HuH-7.5 (cell line): Measurements from ENCODE around the gene PRR5L.

Experiments
- DNase-seq: peaks from one replicate; pipeline ENCODE4 v3.0.0; 2011; ENCODE audit warnings: low spot score

Gene PRR5L

GRCh38 chr11:36326524-36327419 lies 30.7 kb downstream of the PRR5L start:
- DNase-seq: no peak

GRCh38 chr11:36328966-36329673 lies 33.0 kb downstream of the PRR5L start:
- DNase-seq: no peak

- no peak for DNase-seq
These were observed 34.3 kb downstream of the PRR5L start for GRCh38 chr11:36330411-36330810.

GRCh38 chr11:36333468-36333867 lies 37.4 kb downstream of the PRR5L start:
- no peak for DNase-seq

GRCh38 chr11:36333897-36334296 lies 37.8 kb downstream of the PRR5L start:
- DNase-seq: no peak

- DNase-seq: no peak
These were observed 43.8 kb downstream of the PRR5L start for GRCh38 chr11:36339888-36340287.

GRCh38 chr11:36340897-36341296 lies 44.8 kb downstream of the PRR5L start:
- no peak for DNase-seq

- no peak for DNase-seq
These were observed 45.8 kb downstream of the PRR5L start for GRCh38 chr11:36341915-36342314.

- DNase-seq: no peak
These were observed 46.2 kb downstream of the PRR5L start for GRCh38 chr11:36342327-36342726.

GRCh38 chr11:36343436-36343835 lies 47.3 kb downstream of the PRR5L start:
- DNase-seq: no peak

- no peak for DNase-seq
These were observed 49.0 kb downstream of the PRR5L start for GRCh38 chr11:36345084-36345511.

GRCh38 chr11:36345535-36346141 lies 49.5 kb downstream of the PRR5L start:
- no peak for DNase-seq

- DNase-seq: no peak
These were observed 50.7 kb downstream of the PRR5L start for GRCh38 chr11:36346562-36347383.

GRCh38 chr11:36347384-36347906 lies 51.4 kb downstream of the PRR5L start:
- no peak for DNase-seq

GRCh38 chr11:36349351-36350136 lies 53.5 kb downstream of the PRR5L start:
- no peak for DNase-seq

GRCh38 chr11:36350137-36350513 lies 54.0 kb downstream of the PRR5L start:
- no peak for DNase-seq

GRCh38 chr11:36352922-36353321 lies 56.8 kb downstream of the PRR5L start:
- DNase-seq: no peak

GRCh38 chr11:36354221-36355003 lies 58.3 kb downstream of the PRR5L start:
- no peak for DNase-seq

- DNase-seq: no peak
These were observed 60.1 kb downstream of the PRR5L start for GRCh38 chr11:36356201-36356600.

- no peak for DNase-seq
These were observed 61.7 kb downstream of the PRR5L start for GRCh38 chr11:36357831-36358230.
